Kidney (tissue), 14 donors: ENCODE measurements around the gene MUS81. TPM values are rescaled to one million over a fixed set of nuclear protein-coding genes. Genes with fewer than 3 reads are reported as not detected.

Experiments
- DNase-seq, 5 donors: peaks; one replicate each; pipeline ENCODE4 v3.0.0-alpha.2; 2013 to 2020
- FAIRE-seq: peaks from 2 replicates; lab custom pipeline; 2012; peaks lifted over from hg19 to GRCh38; lab: Jason Lieb, UNC
- H3K27ac ChIP-seq, 2 donors: one replicate each; pipeline ENCODE4 v1.7.0; 2013; ENCODE audit warnings: low read depth in 2 of 2, low read length in 2 of 2, inconsistent platforms in 1 of 2
- H3K27me3 ChIP-seq: one replicate; pipeline ENCODE4 v1.7.1; 2013; ENCODE audit warnings: low read length, inconsistent platforms; ENCODE audit not compliant: control insufficient read depth, insufficient read depth
- H3K36me3 ChIP-seq, 3 donors: one replicate each; pipeline versions ENCODE4 v1.7.0 to v1.7.1; 2013; ENCODE audit warnings: low read length in 3 of 3, control low read depth in 1 of 3, inconsistent platforms in 1 of 3; ENCODE audit not compliant: insufficient read depth in 3 of 3, control insufficient read depth in 2 of 3
- H3K4me1 ChIP-seq, 3 donors: one replicate each; pipeline versions ENCODE4 v1.7.0 to v1.7.1; 2013; ENCODE audit warnings: low read length in 3 of 3, inconsistent platforms in 1 of 3, low read depth in 1 of 3; ENCODE audit not compliant: control insufficient read depth in 2 of 3, insufficient read depth in 2 of 3
- H3K4me3 ChIP-seq, 3 donors: one replicate each; pipeline versions ENCODE4 v1.7.0 to v1.8.1; 2013; ENCODE audit warnings: low read length in 3 of 3, control low read depth in 1 of 3, inconsistent platforms in 1 of 3
- H3K9ac ChIP-seq, 3 donors: one replicate each; pipeline versions ENCODE4 v1.7.0 to v1.7.1; 2013; ENCODE audit warnings: low read length in 3 of 3, control low read depth in 1 of 3, inconsistent platforms in 1 of 3
- H3K9me3 ChIP-seq, 3 donors: one replicate each; pipeline versions ENCODE4 v1.7.0 to v1.7.1; 2013; ENCODE audit warnings: low read length in 3 of 3, control low read depth in 1 of 3, inconsistent platforms in 1 of 3; ENCODE audit not compliant: control insufficient read depth in 2 of 3, insufficient read depth in 1 of 3
- intact Hi-C: fragments of 100-400 bp; cut with DNase I; formaldehyde crosslinking; loops from one replicate; pipeline ENCODE4 v1.11.1; 2022
- polyA plus RNA-seq: library from polyadenylated mRNA; stranded (reverse); fragments of 350-450 nt; fragmentation: Illumina TruSeq; extraction: RNeasy Lipid Tissue Mini Kit (QIAGEN cat#74804); gene quantifications from one replicate; pipeline ENCODE4 v1.2.3, GENCODE V29; 2014; ENCODE audit warnings: low read depth, low replicate concordance; ENCODE audit not compliant: insufficient read depth
- total RNA-seq: library from RNA; stranded (reverse); fragmentation: NEBNext Ultra II Directional; extraction: Animal tissue kit (Norgen Biotek cat#: 25700); gene quantifications from one replicate; pipeline ENCODE4 v1.2.1, GENCODE V29; 2021
- TF ChIP-seq, protein P1 (sequence below): IDR thresholded peaks from 3 replicates; pipeline ENCODE4 v1.5.1; 2012; ENCODE audit warnings: mild to moderate bottlenecking, moderate library complexity, borderline replicate concordance; ENCODE audit not compliant: insufficient read depth; ENCODE audit errors: extremely low read depth
- donor health status: control.
- donor health status: control.
- donor health status: control.
- donor health status: control.
- donor health status: control.
- donor health status: DM: yes; HTN: yes; CAD: no.
- donor health status: Normal renal cell carcinoma (clear cell type).

MUS81 gene
- total and polyA plus RNA-seq, 2 donors from 2014 or later = 31.2 to 54.9 TPM

DNA sequence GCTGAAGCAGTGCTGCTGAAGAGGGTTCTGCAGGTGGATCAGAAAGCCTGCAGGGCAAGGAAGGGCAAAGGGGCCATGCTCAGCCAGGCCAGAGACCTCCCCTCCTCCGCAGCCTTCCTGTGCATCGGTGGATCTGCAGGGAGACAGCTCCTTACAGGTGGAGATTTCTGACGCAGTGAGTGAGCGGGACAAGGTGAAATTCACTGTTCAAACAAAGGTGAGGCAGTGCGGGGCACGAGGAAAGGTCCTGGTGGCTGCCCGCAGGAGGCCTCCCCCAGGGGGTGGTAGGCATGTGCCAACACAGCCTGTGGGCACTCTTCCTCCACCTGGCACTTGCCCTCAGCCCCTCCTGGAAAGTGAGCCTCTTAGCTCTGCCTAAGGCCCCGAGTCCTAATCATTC is 10.9 kb upstream of the MUS81 start:
- H3K9me3 ChIP-seq = peaks cover 0 to 6% (median 0%) of the 10 kb centered on the region in 3 donors
- peak in 1 of 5 donors; percentile 7 for DNase-seq
- FAIRE-seq = no peak
- intact Hi-C loops = no loop called here
- no peak overlapping the region for H3K4me3 ChIP-seq
- no peak overlapping the region for H3K27ac ChIP-seq
- TF ChIP-seq, protein P1, sequence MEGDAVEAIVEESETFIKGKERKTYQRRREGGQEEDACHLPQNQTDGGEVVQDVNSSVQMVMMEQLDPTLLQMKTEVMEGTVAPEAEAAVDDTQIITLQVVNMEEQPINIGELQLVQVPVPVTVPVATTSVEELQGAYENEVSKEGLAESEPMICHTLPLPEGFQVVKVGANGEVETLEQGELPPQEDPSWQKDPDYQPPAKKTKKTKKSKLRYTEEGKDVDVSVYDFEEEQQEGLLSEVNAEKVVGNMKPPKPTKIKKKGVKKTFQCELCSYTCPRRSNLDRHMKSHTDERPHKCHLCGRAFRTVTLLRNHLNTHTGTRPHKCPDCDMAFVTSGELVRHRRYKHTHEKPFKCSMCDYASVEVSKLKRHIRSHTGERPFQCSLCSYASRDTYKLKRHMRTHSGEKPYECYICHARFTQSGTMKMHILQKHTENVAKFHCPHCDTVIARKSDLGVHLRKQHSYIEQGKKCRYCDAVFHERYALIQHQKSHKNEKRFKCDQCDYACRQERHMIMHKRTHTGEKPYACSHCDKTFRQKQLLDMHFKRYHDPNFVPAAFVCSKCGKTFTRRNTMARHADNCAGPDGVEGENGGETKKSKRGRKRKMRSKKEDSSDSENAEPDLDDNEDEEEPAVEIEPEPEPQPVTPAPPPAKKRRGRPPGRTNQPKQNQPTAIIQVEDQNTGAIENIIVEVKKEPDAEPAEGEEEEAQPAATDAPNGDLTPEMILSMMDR = no peak
- peaks cover 0 to 2% (median 0%) of the 10 kb centered on the region in 3 donors for H3K4me1 ChIP-seq
- peaks cover 2 to 16% (median 8%) of the 10 kb centered on the region in 3 donors for H3K36me3 ChIP-seq
- no peak overlapping the region for H3K9ac ChIP-seq
- H3K27me3 ChIP-seq = no peaks in the 10 kb centered on the region

DNA sequence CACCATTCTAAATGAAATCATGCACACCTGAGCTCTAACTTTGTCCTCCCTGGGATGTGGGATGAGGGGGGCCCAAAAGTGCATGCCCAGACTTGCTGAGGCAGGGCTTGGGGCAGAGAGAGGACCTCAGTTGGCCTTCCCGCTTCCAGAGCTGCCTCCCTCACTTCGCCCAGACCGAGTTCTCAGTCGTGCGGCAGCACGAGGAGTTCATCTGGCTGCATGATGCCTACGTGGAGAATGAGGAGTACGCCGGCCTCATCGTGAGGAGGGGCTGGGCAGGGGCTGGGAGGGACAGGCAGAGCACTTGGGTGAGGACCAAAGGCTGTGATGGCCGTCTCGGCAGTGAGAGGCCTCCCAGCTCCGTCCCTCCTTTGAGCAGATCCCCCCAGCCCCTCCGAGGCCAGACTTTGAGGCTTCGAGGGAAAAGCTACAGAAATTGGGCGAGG is 10.4 kb upstream of the MUS81 start:
- Histone ChIP-seq H3K4me3 (no peak overlapping the region), H3K27me3 (no peaks in the 10 kb centered on the region), H3K4me1 (peaks cover 0 to 2% (median 0%) of the 10 kb centered on the region in 3 donors), H3K27ac (no peak overlapping the region), H3K9me3 (peaks cover 0 to 6% (median 0%) of the 10 kb centered on the region in 3 donors), H3K9ac (no peak overlapping the region), H3K36me3 (peaks cover 5 to 17% (median 12%) of the 10 kb centered on the region in 3 donors)
- intact Hi-C loops = no loop called here
- DNase-seq (peak in 1 of 5 donors; percentile 7), FAIRE-seq (no peak)
- TF ChIP-seq, protein P1 = no peak

DNA sequence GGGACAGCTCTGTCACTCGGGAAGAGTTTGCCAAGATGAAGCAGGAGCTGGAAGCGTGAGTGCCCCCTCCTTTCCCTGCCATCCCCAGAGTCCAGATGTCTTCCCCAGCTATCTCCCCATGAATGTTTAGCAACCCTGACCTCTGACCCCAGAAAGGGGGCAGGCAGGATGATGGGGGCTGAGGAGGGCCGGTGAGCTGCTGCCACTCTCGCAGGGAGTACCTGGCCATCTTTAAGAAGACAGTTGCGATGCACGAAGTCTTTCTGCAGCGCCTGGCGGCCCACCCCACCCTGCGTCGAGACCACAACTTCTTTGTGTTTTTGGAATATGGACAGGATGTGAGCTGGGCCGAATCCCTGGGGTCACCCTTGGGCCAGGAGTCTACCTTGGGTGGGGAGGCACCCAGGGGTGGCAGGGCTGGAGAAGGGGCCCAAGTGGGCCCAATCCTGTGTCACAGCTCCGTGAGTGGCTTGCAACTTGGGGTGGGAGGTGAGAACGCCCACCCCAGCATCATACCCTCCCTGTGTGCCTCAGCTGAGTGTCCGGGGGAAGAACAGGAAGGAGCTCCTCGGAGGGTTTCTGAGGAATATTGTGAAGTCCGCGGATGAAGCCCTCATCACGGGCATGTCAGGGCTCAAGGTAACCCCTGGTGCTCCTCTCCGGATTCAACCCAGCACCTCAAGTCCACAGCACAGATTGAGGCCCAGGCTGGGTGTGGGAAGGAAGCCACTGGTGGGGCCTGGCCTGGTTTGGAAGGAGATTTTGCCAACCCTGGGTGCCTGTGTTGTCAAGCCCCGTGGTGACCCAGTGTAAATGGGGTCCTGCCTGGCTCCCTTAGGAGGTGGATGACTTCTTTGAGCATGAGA is 9.8 kb upstream of the MUS81 start:
- peaks cover 0 to 6% (median 0%) of the 10 kb centered on the region in 3 donors for H3K9me3 ChIP-seq
- no peak overlapping the region for H3K4me3 ChIP-seq
- intact Hi-C loops = no loop called here
- H3K27ac ChIP-seq = no peak overlapping the region
- FAIRE-seq (no peak), DNase-seq (peak in 1 of 5 donors; percentile 8)
- TF ChIP-seq, protein P1 = no peak
- H3K36me3 ChIP-seq = peaks cover 8 to 19% (median 19%) of the 10 kb centered on the region in 3 donors
- no peak overlapping the region for H3K9ac ChIP-seq
- H3K4me1 ChIP-seq = peaks cover 0 to 2% (median 0%) of the 10 kb centered on the region in 3 donors
- no peaks in the 10 kb centered on the region for H3K27me3 ChIP-seq
